Stimulated activated CD4-positive, alpha-beta T cell treated with anti-CD3 and anti-CD28 coated beads, TNF-alpha, amount 100 ng/mL, for 1 hour (primary cell): ENCODE results near the gene HS6ST1.
"Not testable (repeated sequence)": the region's sequence is repeated elsewhere in the genome, so short reads cannot be mapped to it uniquely, and the experiment has no call there.

ENCODE experiments used
- DNase-seq, 3 donors: peaks; one replicate each; pipeline ENCODE4 v3.0.0-alpha.2; 2020; ENCODE audit warnings: low read depth in 3 of 3, low spot score in 1 of 3

The HS6ST1 gene

GRCh38 chr2:128269990-128270671 lies 48.5 kb downstream of the HS6ST1 start:
- no peak for DNase-seq

- no peak for DNase-seq
These were observed 49.3 kb downstream of the HS6ST1 start for GRCh38 chr2:128269063-128269989.

- DNase-seq = not testable (repeated sequence)
These were observed 50.1 kb downstream of the HS6ST1 start for GRCh38 chr2:128268611-128269010.

GRCh38 chr2:128268145-128268544 lies 50.5 kb downstream of the HS6ST1 start:
- DNase-seq = not testable (repeated sequence)

- DNase-seq = not testable (repeated sequence)
These were observed 51.0 kb downstream of the HS6ST1 start for GRCh38 chr2:128267649-128268048.

GRCh38 chr2:128267197-128267596 lies 51.5 kb downstream of the HS6ST1 start:
- not testable (repeated sequence) for DNase-seq

- DNase-seq = not testable (repeated sequence)
These were observed 52.2 kb downstream of the HS6ST1 start for GRCh38 chr2:128266463-128266862.

GRCh38 chr2:128265608-128265993 lies 53.1 kb downstream of the HS6ST1 start:
- DNase-seq = not testable (repeated sequence)

- no peak for DNase-seq
These were observed 53.6 kb downstream of the HS6ST1 start for GRCh38 chr2:128264881-128265607.

- DNase-seq = no peak
These were observed 54.8 kb downstream of the HS6ST1 start for GRCh38 chr2:128263902-128264331.

GRCh38 chr2:128262315-128263253 lies 56.1 kb downstream of the HS6ST1 start:
- no peak for DNase-seq

GRCh38 chr2:128261245-128262128 lies 57.2 kb downstream of the HS6ST1 start:
- DNase-seq = no peak

- no peak for DNase-seq
These were observed 58.2 kb downstream of the HS6ST1 start for GRCh38 chr2:128260239-128261138.

GRCh38 chr2:128259585-128259984 lies 59.1 kb downstream of the HS6ST1 start:
- DNase-seq = no peak

- DNase-seq = no peak
These were observed 60.5 kb downstream of the HS6ST1 start for GRCh38 chr2:128258218-128258617.

- DNase-seq = no peak
These were observed 66.2 kb downstream of the HS6ST1 start for GRCh38 chr2:128252501-128252900.

- DNase-seq = not testable (repeated sequence)
These were observed 66.6 kb downstream of the HS6ST1 start for GRCh38 chr2:128252086-128252485.
